K562 (cell line): Measurements from ENCODE around the gene GRB10. TPM values are rescaled to one million over a fixed set of nuclear protein-coding genes. Genes with fewer than 3 reads are reported as not detected.

Experiments
- ATAC-seq: fragments of 200-7000 bp; cut with Tn5 transposase; 3 replicates; pipeline ENCODE4 v1.9.1; 2020; ENCODE audit warnings: moderate library complexity
- BruUV-seq: library from RNA; stranded (reverse); fragments of 400-500 nt; replicated peaks from 2 replicates; lab custom pipeline; 2021; lab: Mats Ljungman, UMichigan
- CTCF ChIA-PET: fragments of 300-600 bp; formaldehyde crosslinking; extraction: SDS; loops from one replicate; lab custom pipeline; 2021; ENCODE audit warnings: low intra/inter-chr PET ratio; lab: Yijun Ruan, JAX
- POLR2A ChIA-PET: fragments of 300-600, 350-650 bp; sonication (Branson Sonifier 250); formaldehyde crosslinking; extraction: SDS; loops from one replicate; lab custom pipeline; 2021; ENCODE audit warnings: antibody characterized with exemption, inconsistent platforms; lab: Yijun Ruan, JAX
- DNase-seq, 4 experiments: peaks; one replicate each; pipeline versions ENCODE4 v3.0.0 to v3.0.0-alpha.2; 2011 to 2018; ENCODE audit warnings: low spot score in 3 of 4, mixed read lengths in 3 of 4; ENCODE audit errors: extremely low read depth in 1 of 4
- FAIRE-seq: peaks from 2 replicates; lab custom pipeline; 2011; peaks lifted over from hg19 to GRCh38; lab: Jason Lieb, UNC
- H2AFZ ChIP-seq: 2 replicates; pipeline ENCODE4 v1.6.0; 2011; ENCODE audit warnings: low read depth, low read length, control low read depth, inconsistent platforms
- H3K27ac ChIP-seq: fragments of 200-600 bp; 3 replicates; pipeline ENCODE4 v1.8.0; 2011; ENCODE audit warnings: low read depth, mild to moderate bottlenecking, control low read depth, inconsistent platforms, low read length, moderate library complexity, mixed read lengths; ENCODE audit errors: extremely low read depth
- H3K27me3 ChIP-seq, 2 experiments: fragments of 300-600 bp in 1 of 2; 2 replicates in 1 of 2; 3 replicates in 1 of 2; pipeline versions ENCODE4 v1.6.0 to v1.8.0; 2011; ENCODE audit warnings: inconsistent platforms in 2 of 2, low read length in 2 of 2, mild to moderate bottlenecking in 1 of 2, mixed read lengths in 1 of 2, moderate library complexity in 1 of 2; ENCODE audit not compliant: control insufficient read depth in 2 of 2, insufficient read depth in 2 of 2
- H3K36me3 ChIP-seq: fragments of 300-600 bp; 3 replicates; pipeline ENCODE4 v1.8.0; 2011; ENCODE audit warnings: mild to moderate bottlenecking, low read length, inconsistent platforms; ENCODE audit not compliant: control insufficient read depth, insufficient read depth
- H3K4me1 ChIP-seq, 2 experiments: fragments of 200-600 bp in 1 of 2; replicated peaks in 1 of 2; 2 replicates in 1 of 2; 3 replicates in 1 of 2; pipeline versions ENCODE4 v1.5.1 to v1.8.0; 2011; ENCODE audit warnings: inconsistent platforms in 2 of 2, low read length in 2 of 2, mild to moderate bottlenecking in 1 of 2, mixed read lengths in 1 of 2, moderate library complexity in 1 of 2; ENCODE audit not compliant: control insufficient read depth in 2 of 2, insufficient read depth in 2 of 2
- H3K4me2 ChIP-seq: 2 replicates; pipeline ENCODE4 v1.6.1; 2011; ENCODE audit warnings: low read length, control low read depth, inconsistent platforms, mixed read lengths; ENCODE audit not compliant: insufficient read depth
- H3K4me3 ChIP-seq: fragments of 200-600 bp; sonication (generic), shearing (Covaris generic); 2 replicates; pipeline ENCODE4 v1.5.1; 2016; ENCODE audit warnings: control low read depth, inconsistent platforms
- H3K79me2 ChIP-seq: fragments of 200-600 bp; 3 replicates; pipeline ENCODE4 v1.8.0; 2011; ENCODE audit warnings: low read length, inconsistent platforms; ENCODE audit not compliant: control insufficient read depth, insufficient read depth
- H3K9ac ChIP-seq, 2 experiments: 2 replicates each; pipeline versions ENCODE4 v1.6.0 to v1.6.1; 2011; ENCODE audit warnings: low read depth in 2 of 2, low read length in 2 of 2, control low read depth in 1 of 2, inconsistent platforms in 1 of 2, mild to moderate bottlenecking in 1 of 2, mixed read lengths in 1 of 2; ENCODE audit not compliant: insufficient read depth in 1 of 2
- H3K9me1 ChIP-seq: one replicate; pipeline ENCODE4 v1.6.0; 2011; ENCODE audit warnings: inconsistent platforms, mild to moderate bottlenecking, low read length, moderate library complexity; ENCODE audit not compliant: control insufficient read depth, insufficient read depth
- H3K9me3 ChIP-seq: replicated peaks from 2 replicates; pipeline ENCODE4 v1.5.1; 2011; ENCODE audit warnings: low read depth, low read length, inconsistent platforms; ENCODE audit not compliant: control insufficient read depth, insufficient read depth
- H4K20me1 ChIP-seq: replicated peaks from 2 replicates; pipeline ENCODE4 v1.6.1; 2011; ENCODE audit warnings: low read length, inconsistent platforms, mixed read lengths; ENCODE audit not compliant: control insufficient read depth, insufficient read depth
- DACH1 ChIP-seq: fragments of 450-650 bp; IDR thresholded peaks from 2 replicates; pipeline ENCODE4 v1.6.1; 2018; ENCODE audit not compliant: partially characterized antibody
- FOXP4 ChIP-seq: sonication (generic); formaldehyde crosslinking; IDR thresholded peaks from 2 replicates; pipeline ENCODE4 v1.8.0; 2022; ENCODE audit warnings: mild to moderate bottlenecking, missing genetic modification reagents, borderline replicate concordance
- FUS ChIP-seq: fragments of 200-400 bp; formaldehyde crosslinking; optimal IDR thresholded peaks from 2 replicates; pipeline ENCODE3; 2017; ENCODE audit warnings: low read depth, low read length
- HDAC1 ChIP-seq, 2 experiments: fragments of 450-650 bp; IDR thresholded peaks; 2 replicates each; pipeline ENCODE4 v1.6.1; 2016 to 2017; ENCODE audit warnings: inconsistent platforms in 1 of 2, mild to moderate bottlenecking in 1 of 2, moderate library complexity in 1 of 2
- SIRT6 ChIP-seq: IDR thresholded peaks from one replicate; pipeline ENCODE4 v1.6.1; 2012; ENCODE audit warnings: low read depth, mild to moderate bottlenecking, control low read depth, inconsistent platforms, low read length, moderate library complexity
- ZNF395 ChIP-seq: fragments of 200-800 bp; sonication (Bioruptor generic); IDR thresholded peaks from 2 replicates; pipeline ENCODE4 v1.6.1; 2017; ENCODE audit warnings: missing genetic modification characterization, missing compliant biosample characterization
- ZNF592 ChIP-seq: fragments of 450-650 bp; IDR thresholded peaks from 2 replicates; pipeline ENCODE4 v1.6.1; 2017; ENCODE audit warnings: antibody characterized with exemption, mild to moderate bottlenecking
- WGBS: fragments of 100-300 bp; shearing (Covaris generic); methylation state at CpG from one replicate; pipeline ENCODE4 v1.1.6; 2016; ENCODE audit warnings: low coverage, mixed read lengths; ENCODE audit not compliant: insufficient coverage; ENCODE audit errors: missing lambda C conversion rate; 5-methylcytosine and 5-hydroxymethylcytosine counted together
- in situ Hi-C: fragments of 300-500 bp; cut with MboI; formaldehyde crosslinking; loops from 4 replicates; pipeline ENCODE4 v1.15.0; 2018; ENCODE audit warnings: inconsistent platforms, mixed read lengths
- intact Hi-C: fragments of 100-400 bp; cut with micrococcal nuclease; formaldehyde crosslinking; loops from 2 replicates; pipeline ENCODE4 v1.14.2; 2022
- polyA plus RNA-seq, 8 experiments: library from polyadenylated mRNA; depleted of rRNA in 4 of 8; stranded (reverse) in 5 of 8; unstranded in 3 of 8; fragments of >200 nt; fragmentation: Nextera tagmentation in 2 of 8; fragmentation: Illumina TruSeq in 1 of 8; extraction: Ambion mirVana in 2 of 8; extraction: Trizol in 1 of 8; gene quantifications; 2 replicates each; pipeline versions ENCODE4 v1.2.1 to v1.2.3, GENCODE V29; 2011 to 2014; ENCODE audit warnings: inconsistent platforms in 1 of 8, missing spikeins in 1 of 8
- total RNA-seq, 7 experiments: library from RNA; depleted of rRNA in 6 of 7; stranded (reverse); fragments of >200 nt in 6 of 7; fragmentation: Illumina TruSeq in 2 of 7; extraction: Trizol in 2 of 7; gene quantifications; 2 replicates each; pipeline versions ENCODE4 v1.2.1 to v1.2.3, GENCODE V29; 2011 to 2021; ENCODE audit warnings: low replicate concordance in 1 of 7

Gene GRB10
- total and polyA plus RNA-seq, 9 of the 15 experiments (the other 6 are each of a cell fraction or from before 2014, with no cell fraction given): 8.9 to 88.5 (median 40.7) TPM

- H3K4me3 ChIP-seq: no peak overlapping the region
- H3K4me2 ChIP-seq: no peak overlapping the region
- WGBS: 4% methylated on average over 3 of the region's 3 CpGs
- FAIRE-seq (no peak), ATAC-seq (no peak), DNase-seq (no peak)
- CTCF ChIA-PET: no interaction called here
- H3K4me1 ChIP-seq: no peaks in the 10 kb centered on the region; a peak in 1 of 5 replicates
- no peaks in the 10 kb centered on the region for H3K79me2 ChIP-seq
- no peaks in the 10 kb centered on the region for H3K36me3 ChIP-seq
- H4K20me1 ChIP-seq: no peaks in the 10 kb centered on the region; the same call in 1 of the 2 replicates
- intact Hi-C loops: no loop called here
- peaks cover 20 to 35% of the 10 kb centered on the region in 2 experiments for H3K27me3 ChIP-seq
- no peak overlapping the region for H2AFZ ChIP-seq
- H3K9me3 ChIP-seq: no peaks in the 10 kb centered on the region
- no peak overlapping the region for H3K27ac ChIP-seq
- no peaks in the 10 kb centered on the region for H3K9me1 ChIP-seq
- POLR2A ChIA-PET: no interaction called here
- in situ Hi-C loops: no loop called here
- H3K9ac ChIP-seq: no peak overlapping the region
- no TSS peak for BruUV-seq
- TF ChIP-seq ZNF592 (no peak), FUS (no peak), FOXP4 (CRISPR knock-in tag) (no peak), SIRT6 (no peak), HDAC1 (IDR thresholded peaks at IDR 0.05) (no peak), ZNF395 (no peak), DACH1 (no peak)
Observed at GRCh38 chr7:50828116-50828515, 45.4 kb upstream of the GRB10 start.
